Caco-2 (cell line): ENCODE measurements around the gene DCAF7. TPM values are rescaled to one million over a fixed set of nuclear protein-coding genes. Genes with fewer than 3 reads are reported as not detected.

Source experiments
- BruUV-seq: library from RNA; stranded (reverse); fragments of 400-500 nt; replicated peaks from 2 replicates; lab custom pipeline; 2021; lab: Mats Ljungman, UMichigan
- CTCF ChIA-PET: fragments of 300-600 bp; sonication (Branson Sonifier 250); formaldehyde crosslinking; loops from one replicate; lab custom pipeline; 2022; ENCODE audit warnings: antibody characterized with exemption; lab: Charles Lee
- POLR2A ChIA-PET: fragments of 300-600 bp; sonication (Branson Sonifier 250); formaldehyde crosslinking; loops from one replicate; lab custom pipeline; 2022; ENCODE audit warnings: antibody characterized with exemption; lab: Charles Lee
- DNase-seq, 2 experiments: peaks; one replicate each; pipeline versions ENCODE4 v3.0.0 to v3.0.0-alpha.2; 2020 to 2022
- H3K27me3 ChIP-seq: replicated peaks from 2 replicates; pipeline ENCODE4 v1.6.0; 2011; ENCODE audit warnings: low read length; ENCODE audit not compliant: control insufficient read depth, insufficient read depth
- H3K36me3 ChIP-seq: 2 replicates; pipeline ENCODE4 v1.5.1; 2011; ENCODE audit warnings: low read length; ENCODE audit not compliant: control insufficient read depth, insufficient read depth
- H3K4me1 ChIP-seq: fragments of 250-450 bp; sonication (Bioruptor Pico); 2 replicates; pipeline ENCODE4 v1.5.1; 2020; ENCODE audit warnings: mild to moderate bottlenecking
- H3K4me3 ChIP-seq: 2 replicates; pipeline ENCODE4 v1.5.1; 2011; ENCODE audit warnings: low read depth, mild to moderate bottlenecking, control low read depth, low read length
- H3K9me3 ChIP-seq: fragments of 250-450 bp; sonication (Bioruptor Pico); 2 replicates; pipeline ENCODE4 v1.5.1; 2020; ENCODE audit warnings: mild to moderate bottlenecking, moderate library complexity
- H3K27ac Mint-ChIP-seq: one replicate; pipeline ENCODE4 v1.8.0; 2022; ENCODE audit warnings: mixed read lengths; ENCODE audit not compliant: unreplicated experiment
- H3K27me3 Mint-ChIP-seq: one replicate; pipeline ENCODE4 v1.8.0; 2022; ENCODE audit warnings: mixed read lengths; ENCODE audit not compliant: insufficient read depth, unreplicated experiment
- H3K36me3 Mint-ChIP-seq: one replicate; pipeline ENCODE4 v1.8.0; 2022; ENCODE audit warnings: mild to moderate bottlenecking, mixed read lengths; ENCODE audit not compliant: insufficient read depth, unreplicated experiment
- H3K4me1 Mint-ChIP-seq: one replicate; pipeline ENCODE4 v1.8.0; 2022; ENCODE audit warnings: low read depth, mixed read lengths; ENCODE audit not compliant: unreplicated experiment
- H3K4me3 Mint-ChIP-seq: one replicate; pipeline ENCODE4 v1.8.0; 2022; ENCODE audit warnings: mild to moderate bottlenecking, moderate library complexity, mixed read lengths; ENCODE audit not compliant: unreplicated experiment
- H3K9me3 Mint-ChIP-seq: one replicate; pipeline ENCODE4 v1.8.0; 2022; ENCODE audit warnings: mixed read lengths; ENCODE audit not compliant: unreplicated experiment
- intact Hi-C: fragments of 100-400 bp; cut with micrococcal nuclease; formaldehyde crosslinking; loops from one replicate; pipeline ENCODE4 v1.10.0; 2022; ENCODE audit not compliant: unreplicated experiment
- total RNA-seq: library from RNA; stranded (reverse); gene quantifications from 2 replicates; pipeline ENCODE4 v1.2.3, GENCODE V29; 2022
- TF ChIP-seq, protein P1 (sequence below), 2 experiments: fragments of 200-600 bp in 1 of 2; IDR thresholded peaks; 1 replicate in 1 of 2; 2 replicates in 1 of 2; pipeline versions ENCODE4 v1.5.1 to v1.8.0; 2011 to 2022; ENCODE audit warnings: antibody characterized with exemption in 1 of 2, control low read depth in 1 of 2, inconsistent platforms in 1 of 2, low read depth in 1 of 2, low read length in 1 of 2, mild to moderate bottlenecking in 1 of 2, moderate library complexity in 1 of 2; ENCODE audit not compliant: insufficient read depth in 1 of 2, severe bottlenecking in 1 of 2, unreplicated experiment in 1 of 2

DCAF7 gene
- total RNA-seq, 1 experiment from 2014 or later: 94.5 TPM

DNA sequence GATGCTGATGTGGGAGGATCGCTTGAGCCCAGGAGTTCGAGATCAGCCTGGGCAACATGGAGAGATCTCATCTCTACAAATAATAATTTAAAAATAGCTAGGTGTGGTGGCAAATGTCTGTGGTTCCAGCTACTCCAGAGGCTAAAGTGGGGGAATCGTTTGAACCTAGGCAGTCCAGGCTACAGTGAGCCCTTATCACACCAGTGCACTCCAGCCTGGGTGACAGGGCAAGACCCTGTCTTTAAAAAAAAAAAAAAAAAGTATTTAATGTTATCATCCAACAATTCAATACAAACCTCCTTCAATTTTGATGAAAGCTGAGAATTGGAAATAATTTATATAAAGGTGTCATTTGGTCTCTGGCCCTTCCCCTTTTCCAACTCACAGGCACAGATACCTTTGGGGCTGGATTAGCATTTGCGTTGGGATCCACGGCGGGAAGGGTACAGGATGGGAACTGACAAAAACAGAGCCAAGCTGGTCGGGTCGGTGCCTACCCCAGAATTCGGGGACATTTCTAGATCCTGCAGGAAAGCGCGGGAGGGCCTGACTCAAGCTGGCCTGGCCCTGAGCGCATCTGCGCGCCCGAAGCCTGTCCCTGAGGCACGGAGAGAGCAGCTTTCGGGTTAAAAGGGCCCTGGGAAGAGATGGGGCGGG, 860 bp upstream of the DCAF7 start:
- ChIA-PET CTCF (interaction anchor here (1.1 kb wide), 1 partner anchor 124 kb away, joined by 4 read pairs; no protein-coding TSS in a partner anchor), POLR2A (interaction anchor here (1.6 kb wide), 1 partner anchor 224 kb away, joined by 7 read pairs; the partner anchor contains the start of genes CCDC47 and DDX42)
- Histone ChIP-seq H3K4me3 (peak overlapping the region; percentile 62), H3K36me3 (no peaks in the 10 kb centered on the region), H3K4me1 (no peaks in the 10 kb centered on the region), H3K27me3 (no peaks in the 10 kb centered on the region), H3K9me3 (no peaks in the 10 kb centered on the region)
- intact Hi-C loops: no loop called here
- no peak for DNase-seq
- Mint-ChIP-seq H3K36me3 (peaks cover 13% of the 10 kb centered on the region), H3K4me1 (peaks cover 4% of the 10 kb centered on the region), H3K4me3 (peak overlapping the region; percentile 98), H3K9me3 (no peaks in the 10 kb centered on the region), H3K27me3 (no peaks in the 10 kb centered on the region), H3K27ac (peak overlapping the region; percentile 96)
- TF ChIP-seq, protein P1, sequence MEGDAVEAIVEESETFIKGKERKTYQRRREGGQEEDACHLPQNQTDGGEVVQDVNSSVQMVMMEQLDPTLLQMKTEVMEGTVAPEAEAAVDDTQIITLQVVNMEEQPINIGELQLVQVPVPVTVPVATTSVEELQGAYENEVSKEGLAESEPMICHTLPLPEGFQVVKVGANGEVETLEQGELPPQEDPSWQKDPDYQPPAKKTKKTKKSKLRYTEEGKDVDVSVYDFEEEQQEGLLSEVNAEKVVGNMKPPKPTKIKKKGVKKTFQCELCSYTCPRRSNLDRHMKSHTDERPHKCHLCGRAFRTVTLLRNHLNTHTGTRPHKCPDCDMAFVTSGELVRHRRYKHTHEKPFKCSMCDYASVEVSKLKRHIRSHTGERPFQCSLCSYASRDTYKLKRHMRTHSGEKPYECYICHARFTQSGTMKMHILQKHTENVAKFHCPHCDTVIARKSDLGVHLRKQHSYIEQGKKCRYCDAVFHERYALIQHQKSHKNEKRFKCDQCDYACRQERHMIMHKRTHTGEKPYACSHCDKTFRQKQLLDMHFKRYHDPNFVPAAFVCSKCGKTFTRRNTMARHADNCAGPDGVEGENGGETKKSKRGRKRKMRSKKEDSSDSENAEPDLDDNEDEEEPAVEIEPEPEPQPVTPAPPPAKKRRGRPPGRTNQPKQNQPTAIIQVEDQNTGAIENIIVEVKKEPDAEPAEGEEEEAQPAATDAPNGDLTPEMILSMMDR (IDR thresholded peaks at IDR 0.05; ENCODE audit: insufficient read depth in 1 of 2, low read depth in 1 of 2, low read length in 1 of 2, severe bottlenecking in 1 of 2, unreplicated experiment in 1 of 2): no peak
- BruUV-seq: TSS peak; percentile 74

DNA sequence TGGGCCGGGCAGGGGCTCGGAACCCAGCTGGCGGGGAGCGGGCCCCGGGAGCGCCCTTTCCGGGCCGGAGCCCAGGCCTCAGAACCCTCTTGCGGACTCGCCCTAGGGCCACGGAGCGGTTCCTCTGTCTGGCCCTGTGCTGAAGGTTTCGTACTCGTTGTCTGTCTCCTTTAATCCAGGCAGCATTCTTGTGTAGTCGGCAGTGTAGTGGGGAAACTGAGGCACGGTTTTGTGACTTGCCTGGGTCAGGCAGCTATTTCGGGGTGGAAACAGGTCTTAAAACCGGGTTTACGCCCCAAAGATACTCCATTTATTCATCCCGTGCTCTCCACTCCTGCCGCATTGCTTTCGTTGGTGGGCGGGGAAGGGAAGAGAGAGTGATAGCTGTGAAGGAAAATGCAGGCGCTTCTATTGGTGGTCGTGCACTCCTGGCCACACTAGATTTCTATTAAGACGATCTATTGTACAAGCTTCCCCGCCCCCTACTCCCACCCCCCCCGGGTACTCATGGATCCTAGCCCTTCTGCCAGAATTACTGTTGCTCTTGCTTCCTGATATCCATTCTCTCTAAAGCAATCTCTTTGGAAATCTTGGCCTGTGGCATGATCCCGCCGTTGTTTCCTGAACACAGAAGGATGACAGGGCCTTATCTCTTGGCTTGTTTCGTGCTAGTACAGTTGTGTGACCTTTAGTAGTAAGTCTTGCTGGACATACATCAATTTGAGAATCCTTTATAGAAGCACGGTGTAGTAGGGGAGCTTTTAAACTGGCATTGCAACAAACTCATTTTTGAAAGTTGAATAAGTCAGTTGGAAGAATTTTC, 751 bp downstream of the DCAF7 start:
- no peak for DNase-seq
- no peaks in the 10 kb centered on the region for H3K9me3 ChIP-seq

More for the DNA sequence above, 751 bp downstream of the DCAF7 start:
- Histone ChIP-seq H3K27me3 (no peaks in the 10 kb centered on the region), H3K4me3 (peak overlapping the region; percentile 88), H3K36me3 (no peaks in the 10 kb centered on the region), H3K4me1 (no peaks in the 10 kb centered on the region)
- TSS peak; percentile 40 for BruUV-seq
- Mint-ChIP-seq H3K4me3 (peak overlapping the region; percentile 98), H3K4me1 (peaks cover 4% of the 10 kb centered on the region), H3K36me3 (peaks cover 18% of the 10 kb centered on the region), H3K27ac (peak overlapping the region; percentile 96), H3K27me3 (no peaks in the 10 kb centered on the region), H3K9me3 (no peaks in the 10 kb centered on the region)
- POLR2A ChIA-PET: interaction anchor here (0.6 to 1.6 kb wide), 4 partner anchors 70 to 223 kb away, joined by 4 to 11 read pairs (median 9); partner anchors contain the start of genes CCDC47, DDX42 and MAP3K3
- CTCF ChIA-PET: interaction anchor here (0.6 to 1.8 kb wide), 6 partner anchors 21 to 125 kb away, joined by 3 to 8 read pairs (median 4); no protein-coding TSS in a partner anchor
- intact Hi-C loops: loop anchor here (1.0 kb wide), 3 partner anchors 27 to 105 kb away; partner anchors contain the start of genes CYB561 and MAP3K3
- TF ChIP-seq, protein P1 (IDR thresholded peaks at IDR 0.05; ENCODE audit: insufficient read depth in 1 of 2, low read depth in 1 of 2, low read length in 1 of 2, severe bottlenecking in 1 of 2, unreplicated experiment in 1 of 2): no peak
